Measurements from ENCODE around the gene CCDC192.
"Not testable (repeated sequence)": the region's sequence is repeated elsewhere in the genome, so short reads cannot be mapped to it uniquely, and the experiment has no call there.

Gene CCDC192, protein sequence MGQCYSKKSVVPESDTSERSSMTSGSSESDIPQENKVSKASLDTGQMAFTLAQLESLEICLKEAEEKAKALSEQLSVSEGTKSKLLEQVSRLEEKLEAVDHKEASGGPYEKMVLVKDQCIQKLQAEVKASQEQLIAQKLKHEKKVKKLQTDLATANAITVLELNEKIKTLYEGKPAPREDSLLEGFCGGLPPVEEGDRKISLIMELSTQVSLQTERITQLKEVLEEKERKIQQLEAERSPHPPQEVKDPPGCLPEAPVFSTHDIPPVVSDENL

DNA sequence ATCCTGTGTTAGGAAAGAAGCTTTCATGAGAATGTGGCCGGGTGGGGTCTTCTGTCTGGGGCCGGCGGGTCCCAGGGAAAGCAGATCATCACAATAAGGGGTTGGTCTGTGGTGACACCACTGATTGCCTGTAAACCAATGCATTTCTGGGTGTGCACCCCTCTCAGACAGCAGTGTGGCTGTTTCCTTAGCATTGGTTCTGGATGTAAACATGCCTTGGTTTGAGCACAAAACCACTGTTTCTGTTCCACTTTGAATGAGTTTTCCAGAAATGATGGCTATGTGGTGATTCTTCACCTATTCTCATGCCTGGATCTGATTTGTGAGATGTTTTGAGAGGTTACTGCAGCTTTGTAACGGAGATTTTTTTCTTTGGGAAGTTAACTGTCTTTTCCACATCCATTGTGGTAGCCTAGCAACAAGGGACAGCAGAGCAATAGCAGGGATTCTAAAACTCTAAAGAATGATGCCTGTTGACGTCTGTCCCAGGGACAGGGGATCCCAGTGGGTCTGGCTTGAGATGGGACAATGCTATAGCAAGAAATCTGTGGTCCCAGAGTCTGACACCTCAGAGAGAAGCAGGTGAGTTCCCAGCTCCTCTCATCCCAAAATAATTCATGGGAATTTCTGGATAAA, at the start of gene CCDC192:
Gene CCDC192 (plus strand): TSS at position 466 of the 636 bp plus-strand sequence. CDS start 55 bp downstream, at position 521.
- DNase-seq (ENCODE audit: low read depth in 2 of 2), result no peak

DNA sequence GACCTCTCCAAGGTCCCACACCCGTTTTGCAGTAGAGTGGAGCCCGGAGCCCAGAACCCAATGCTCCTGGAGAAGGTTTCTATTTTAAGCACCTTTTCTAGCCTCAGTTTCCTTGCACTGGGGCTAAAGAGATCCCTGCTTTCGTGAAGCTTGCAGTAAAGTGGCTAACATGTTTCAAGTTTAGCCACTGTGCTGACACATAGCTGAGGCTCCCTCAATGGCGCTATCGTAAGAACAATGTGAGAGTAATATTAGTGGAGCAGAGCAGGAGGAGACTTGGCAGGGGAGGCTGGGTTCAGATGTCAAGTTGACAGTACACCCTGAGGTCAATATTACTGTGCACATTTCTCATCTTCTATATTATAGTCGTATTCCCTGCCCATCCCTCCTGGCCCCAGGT, 46.4 kb upstream of the CCDC192 start:
- DNase-seq (ENCODE audit: low read depth in 2 of 2), result no peak

DNA sequence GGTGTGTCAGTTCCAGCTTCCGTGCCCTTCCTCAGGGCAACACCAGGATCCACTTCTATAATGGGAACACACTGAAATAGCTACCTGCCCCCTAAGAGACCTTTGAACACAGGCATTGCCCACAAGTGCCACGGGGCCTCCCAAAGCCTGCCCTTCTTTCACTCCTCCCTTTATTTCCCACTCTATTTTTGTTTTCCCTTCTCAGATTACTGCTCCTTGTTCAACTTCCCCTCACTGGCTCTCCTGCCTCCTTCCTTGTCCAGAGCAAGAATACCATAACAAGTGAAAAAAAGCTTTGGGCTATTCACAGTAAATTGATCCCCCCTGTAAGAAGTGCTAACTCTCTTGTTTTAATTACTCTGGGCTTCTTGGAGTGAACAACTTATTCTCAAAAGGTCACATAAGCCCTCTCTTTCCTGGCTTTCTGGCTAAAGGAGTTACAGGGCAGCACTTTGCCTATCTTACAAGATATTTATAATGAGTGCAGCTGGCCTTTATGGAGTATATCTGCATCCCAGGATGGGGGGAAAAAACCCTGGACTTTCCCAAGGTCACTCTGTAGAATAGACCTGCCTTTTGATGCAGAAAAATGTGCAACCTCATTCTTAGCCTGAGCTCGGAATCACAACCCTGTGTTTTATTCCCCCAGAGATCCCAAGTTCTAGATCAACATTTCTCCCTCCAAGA, 43.0 kb upstream of the CCDC192 start:
- no peak for DNase-seq (ENCODE audit: low read depth in 2 of 2)

DNA sequence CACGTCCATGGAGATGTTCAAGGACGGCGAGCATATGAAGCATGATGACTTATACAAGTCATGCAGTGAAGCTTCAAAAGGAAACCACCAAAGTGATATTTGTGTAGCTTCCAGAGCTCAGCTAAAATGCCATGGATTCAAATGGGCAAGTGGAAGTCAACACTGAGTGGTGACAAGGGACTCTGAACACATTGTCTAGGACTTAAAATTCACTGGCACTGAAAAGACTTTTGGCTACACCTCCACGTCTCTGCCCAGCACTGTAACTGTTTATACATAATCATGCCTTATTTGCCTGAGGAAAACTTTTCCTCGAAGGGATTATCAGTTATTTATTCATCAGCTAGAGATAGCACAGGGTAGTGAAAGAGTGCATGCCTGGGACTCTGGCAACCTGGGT, 39.1 kb upstream of the CCDC192 start:
- no peak for DNase-seq (ENCODE audit: low read depth in 2 of 2)

DNA sequence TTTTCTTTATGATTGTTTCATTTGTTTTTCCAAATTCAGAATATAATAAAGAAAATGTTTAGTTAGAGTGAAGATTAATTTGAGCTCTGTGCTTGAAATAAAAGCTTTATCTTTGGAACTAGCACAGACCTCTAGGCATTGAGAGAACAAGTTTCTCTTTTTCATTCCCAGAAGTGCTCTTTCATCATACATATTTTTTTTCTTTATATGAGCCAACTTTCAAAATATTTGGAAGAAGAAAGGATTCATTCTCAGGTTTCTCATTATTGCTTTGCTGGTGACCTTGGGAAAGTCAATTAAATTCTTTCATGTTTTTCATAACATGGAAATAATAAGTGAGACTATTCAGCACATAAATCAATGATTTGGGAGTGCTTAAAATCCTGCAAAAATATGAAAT, 37.5 kb upstream of the CCDC192 start:
- DNase-seq (ENCODE audit: low read depth in 2 of 2), result no peak

DNA sequence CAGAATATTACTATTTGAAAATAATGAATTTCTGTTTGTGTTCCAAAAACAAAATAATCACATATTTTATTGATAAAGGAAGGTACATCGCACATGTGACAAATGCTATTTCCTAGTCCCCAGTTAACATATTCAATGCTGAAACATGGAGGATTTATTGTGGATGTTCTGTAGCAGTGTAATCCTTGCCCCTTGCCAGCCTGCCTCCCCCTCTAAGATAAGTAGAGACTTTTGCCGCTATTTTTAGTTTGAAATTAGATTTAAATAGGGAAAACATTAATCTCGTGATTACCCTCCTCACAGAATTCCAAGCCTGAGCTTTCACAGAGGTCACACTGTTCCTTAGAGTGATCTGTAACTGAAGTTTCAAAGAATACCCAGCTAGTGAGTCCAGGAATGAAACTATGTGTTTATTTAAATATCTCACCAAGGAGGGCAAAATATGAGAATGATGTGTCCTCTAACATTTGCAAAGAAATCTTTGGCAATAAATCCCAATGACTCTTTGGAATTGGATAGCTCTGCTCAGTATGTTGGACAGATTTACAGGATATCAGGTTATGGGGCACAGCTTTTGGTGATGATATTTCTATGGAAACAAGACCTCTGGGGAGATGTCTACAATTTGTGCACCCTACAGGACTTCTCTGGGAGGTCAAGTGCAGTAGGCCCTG, 37.0 kb upstream of the CCDC192 start:
- DNase-seq (ENCODE audit: low read depth in 2 of 2), result no peak

DNA sequence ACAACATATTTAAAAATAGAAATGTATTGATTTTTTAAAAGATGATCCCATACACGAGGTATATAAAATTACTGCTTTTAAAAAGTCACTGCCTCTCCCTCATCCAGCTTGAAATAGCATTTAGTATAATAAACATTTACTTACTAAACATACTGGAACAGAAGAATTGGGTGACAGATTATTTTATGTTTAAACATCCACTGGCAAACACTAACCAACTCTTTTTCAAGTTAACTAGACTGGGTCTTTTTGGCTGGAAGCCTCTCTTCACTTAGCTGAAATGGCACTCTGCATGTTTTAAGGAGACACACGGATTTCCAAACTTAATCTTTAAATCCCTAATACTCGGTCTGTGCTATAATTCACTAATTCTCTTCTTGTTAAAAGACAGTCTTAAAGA, 35.3 kb upstream of the CCDC192 start:
- DNase-seq (ENCODE audit: low read depth in 2 of 2), result no peak

DNA sequence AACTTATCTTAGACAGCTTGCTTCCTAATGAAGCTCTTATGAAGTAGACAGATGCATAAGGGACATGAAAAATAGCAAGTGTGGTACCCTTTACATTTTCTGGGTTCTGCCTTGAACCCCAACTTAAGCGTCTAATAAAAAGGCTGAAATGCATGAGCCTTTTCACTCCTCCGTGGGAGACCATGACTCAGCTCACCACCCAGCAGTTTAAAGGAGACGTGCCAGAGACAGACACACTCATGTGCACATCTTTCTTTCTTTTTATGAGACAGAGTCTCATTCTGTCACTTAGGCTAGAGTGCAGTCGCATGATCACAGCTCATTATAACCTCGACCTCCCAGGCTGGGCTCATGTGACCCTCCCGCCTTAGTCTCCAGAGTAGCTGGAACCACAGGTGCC, 32.0 kb upstream of the CCDC192 start:
- DNase-seq (ENCODE audit: low read depth in 2 of 2), result no peak

DNA sequence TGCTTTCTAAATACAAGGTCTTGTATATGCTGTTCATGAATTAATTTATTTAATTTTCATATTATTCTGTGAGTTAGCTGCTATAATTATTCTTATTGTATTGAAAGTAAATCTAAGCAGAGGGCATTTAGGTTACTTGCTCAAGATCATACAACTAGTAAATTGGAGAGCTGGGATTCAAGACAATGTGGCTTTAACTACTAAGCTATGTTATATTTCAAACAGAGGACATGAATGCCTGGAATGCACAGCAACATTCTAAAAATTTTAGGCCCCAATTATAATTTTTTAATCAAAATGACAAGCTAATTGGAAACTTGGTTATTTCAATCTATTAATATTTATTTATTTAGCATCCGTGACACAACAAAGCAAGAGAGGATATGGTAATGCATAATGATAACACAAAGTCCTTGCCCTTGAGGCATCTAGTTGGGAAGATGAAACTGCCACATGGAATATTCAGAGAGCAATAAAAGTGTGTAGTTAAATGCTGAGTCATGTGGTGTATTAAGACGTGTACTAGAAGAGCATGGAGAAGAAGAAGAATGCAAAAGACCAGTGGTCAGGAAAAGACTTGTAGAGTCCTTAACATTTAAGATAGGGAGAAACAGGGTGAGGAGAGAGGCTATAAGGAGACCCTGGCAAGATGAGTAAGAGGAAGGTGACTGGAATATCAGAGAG, 29.9 kb upstream of the CCDC192 start:
- no peak for DNase-seq (ENCODE audit: low read depth in 2 of 2)

DNA sequence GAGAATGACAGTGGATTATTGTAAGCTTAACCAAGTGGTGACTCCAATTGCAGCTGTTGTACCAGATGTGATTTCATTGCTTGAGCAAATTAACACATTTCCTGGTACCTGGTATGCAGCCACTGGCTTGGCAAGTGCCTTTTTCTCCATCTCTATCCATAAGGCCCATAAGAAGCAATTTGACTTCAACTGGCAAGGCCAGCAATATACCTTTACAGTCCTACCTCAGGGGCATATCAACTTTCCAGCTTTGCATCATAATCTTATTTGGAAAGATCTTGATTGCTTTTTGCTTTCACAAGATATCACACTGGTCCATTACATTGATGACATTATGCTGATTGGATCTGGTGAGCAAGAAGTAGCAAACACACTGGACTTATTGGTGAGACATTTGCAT, 26.2 kb upstream of the CCDC192 start:
- not testable (repeated sequence) for DNase-seq (ENCODE audit: low read depth in 2 of 2)

DNA sequence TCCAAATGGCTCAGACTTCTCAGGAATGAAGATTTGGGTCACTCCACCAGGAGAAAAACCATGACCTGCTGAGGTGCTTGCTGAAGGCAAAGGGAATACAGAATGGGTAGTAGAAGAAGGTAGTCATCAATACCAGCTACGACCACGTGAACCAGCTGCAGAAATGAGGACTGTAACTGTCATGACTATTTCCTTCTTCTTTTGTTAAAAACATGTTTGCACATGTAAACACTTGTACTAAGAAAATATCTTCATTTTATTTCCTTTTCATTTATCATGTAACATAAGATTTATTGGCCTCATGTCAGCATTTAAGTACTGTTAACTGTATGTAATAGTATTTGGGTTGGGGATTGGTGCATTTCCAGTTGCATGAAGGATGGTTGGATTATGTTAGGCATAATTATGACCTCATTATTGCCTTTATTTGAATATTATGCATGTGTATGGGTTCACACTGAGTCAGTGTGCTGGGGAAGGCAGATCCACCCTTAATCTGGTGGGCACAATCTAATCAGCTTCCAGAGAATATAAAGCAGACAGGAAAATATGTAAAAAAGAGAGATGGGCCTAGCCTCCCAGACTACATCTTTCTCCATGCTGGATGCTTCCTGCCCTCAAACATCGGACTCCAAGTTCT, 23.4 kb upstream of the CCDC192 start:
- DNase-seq (ENCODE audit: low read depth in 2 of 2), result not testable (repeated sequence)

DNA sequence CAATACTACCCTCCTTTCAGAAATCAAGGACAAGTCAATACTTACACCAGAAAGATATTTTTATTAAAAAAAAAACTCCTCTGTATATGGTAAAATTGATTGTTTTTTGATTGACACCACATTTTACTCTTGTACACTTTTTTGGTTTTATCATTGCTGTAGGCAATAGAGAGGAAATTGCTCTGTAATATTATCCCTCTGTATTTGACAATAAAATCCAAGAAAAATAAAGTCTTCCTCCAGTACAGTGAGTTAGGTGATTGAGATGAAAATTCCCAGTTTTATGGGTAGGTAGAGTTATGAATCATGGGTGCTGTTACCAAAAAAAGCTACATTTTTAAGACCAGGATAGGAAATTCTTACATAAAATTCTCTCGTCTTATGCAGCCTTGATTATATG, 22.6 kb upstream of the CCDC192 start:
- no peak for DNase-seq (ENCODE audit: low read depth in 2 of 2)

DNA sequence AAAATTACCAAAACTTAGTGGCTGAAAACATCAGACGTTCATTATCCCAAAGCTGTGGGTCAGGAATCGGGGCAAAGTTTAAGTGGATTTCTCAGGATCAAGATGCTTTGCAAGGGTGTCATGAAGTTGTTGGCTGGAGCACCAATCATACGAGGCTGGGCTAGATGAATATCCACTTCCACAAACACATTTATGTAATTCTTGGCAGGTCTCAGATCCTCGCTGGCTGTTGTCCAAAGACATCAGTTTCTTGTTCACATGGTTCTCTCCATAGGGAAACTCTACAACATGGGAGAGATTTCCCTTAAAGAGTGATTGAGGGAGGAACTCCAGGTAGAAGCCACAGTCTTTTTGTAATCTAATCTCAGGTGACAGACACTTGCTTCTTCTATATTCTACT, 20.2 kb upstream of the CCDC192 start:
- DNase-seq (ENCODE audit: low read depth in 2 of 2), result no peak

DNA sequence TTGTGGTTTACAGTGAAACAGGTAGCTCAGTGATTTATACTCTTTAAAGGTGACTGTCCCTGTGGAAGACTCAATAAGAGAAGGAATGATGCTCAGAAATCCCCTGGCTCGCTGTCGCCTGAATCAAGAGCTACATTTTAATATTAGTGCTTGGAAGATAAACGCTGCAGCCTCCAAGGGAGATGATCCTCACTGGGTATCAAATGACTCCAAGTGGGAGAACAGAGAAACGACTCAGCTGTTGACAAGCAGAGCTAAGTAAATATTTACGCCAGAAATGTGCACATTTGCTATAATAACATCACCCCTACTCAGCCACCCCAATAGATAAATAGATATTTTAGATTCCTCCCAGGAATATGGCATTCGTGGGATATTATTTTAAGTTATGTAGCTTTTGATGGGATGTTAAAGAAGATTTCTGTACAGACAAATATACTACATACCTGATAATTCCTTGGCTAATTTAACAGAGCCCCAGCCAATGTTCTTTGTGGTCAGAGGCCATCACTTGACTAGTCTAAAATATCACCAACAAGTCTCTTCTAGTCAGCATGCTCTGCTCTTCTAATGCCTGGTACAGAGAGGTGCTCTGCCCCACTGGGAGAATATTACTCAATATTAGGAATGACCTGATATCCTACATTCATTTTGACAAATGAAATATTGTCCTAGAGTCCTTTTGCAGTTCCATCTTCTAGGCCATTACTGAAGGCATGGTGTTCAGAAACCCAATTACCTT, 18.3 kb upstream of the CCDC192 start:
- no peak for DNase-seq (ENCODE audit: low read depth in 2 of 2)

DNA sequence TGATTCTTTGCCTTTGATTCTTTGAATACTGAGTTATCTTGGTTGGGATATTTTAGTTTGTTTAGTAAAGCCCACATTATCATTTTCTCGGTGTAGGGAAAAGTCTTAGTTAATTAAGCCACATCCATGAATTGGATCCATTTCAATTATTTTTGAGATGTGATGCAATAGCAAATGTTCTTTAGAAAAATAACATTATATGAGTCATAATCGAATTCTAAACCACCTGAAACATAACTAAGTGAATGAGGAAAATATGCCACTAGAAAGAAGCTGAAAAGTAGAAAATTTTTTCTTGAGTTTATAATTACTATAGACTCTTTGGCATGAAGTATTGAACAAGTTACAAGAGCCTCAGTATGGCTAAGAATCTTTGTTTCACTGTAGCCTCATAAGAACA, 17.5 kb upstream of the CCDC192 start:
- DNase-seq (ENCODE audit: low read depth in 2 of 2), result no peak

DNA sequence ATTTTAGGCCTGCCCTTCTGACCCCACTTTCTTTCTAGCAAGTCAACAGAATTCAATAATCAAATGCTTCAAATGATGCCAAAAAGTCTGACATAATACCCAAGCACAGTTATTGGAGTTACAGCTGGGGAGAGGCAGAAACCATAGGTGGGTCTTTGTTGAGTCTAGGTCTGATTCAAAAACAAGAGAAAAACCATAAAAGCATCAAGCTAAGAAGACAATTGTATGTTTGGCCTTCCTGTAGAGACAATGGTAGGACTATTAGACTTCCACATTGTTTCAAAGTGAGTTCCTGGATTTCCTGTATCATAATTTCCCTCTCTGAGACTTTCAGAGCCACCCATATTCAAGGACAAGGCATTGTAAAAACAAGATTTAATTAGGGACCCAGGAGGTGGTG, 16.8 kb upstream of the CCDC192 start:
- no peak for DNase-seq (ENCODE audit: low read depth in 2 of 2)

DNA sequence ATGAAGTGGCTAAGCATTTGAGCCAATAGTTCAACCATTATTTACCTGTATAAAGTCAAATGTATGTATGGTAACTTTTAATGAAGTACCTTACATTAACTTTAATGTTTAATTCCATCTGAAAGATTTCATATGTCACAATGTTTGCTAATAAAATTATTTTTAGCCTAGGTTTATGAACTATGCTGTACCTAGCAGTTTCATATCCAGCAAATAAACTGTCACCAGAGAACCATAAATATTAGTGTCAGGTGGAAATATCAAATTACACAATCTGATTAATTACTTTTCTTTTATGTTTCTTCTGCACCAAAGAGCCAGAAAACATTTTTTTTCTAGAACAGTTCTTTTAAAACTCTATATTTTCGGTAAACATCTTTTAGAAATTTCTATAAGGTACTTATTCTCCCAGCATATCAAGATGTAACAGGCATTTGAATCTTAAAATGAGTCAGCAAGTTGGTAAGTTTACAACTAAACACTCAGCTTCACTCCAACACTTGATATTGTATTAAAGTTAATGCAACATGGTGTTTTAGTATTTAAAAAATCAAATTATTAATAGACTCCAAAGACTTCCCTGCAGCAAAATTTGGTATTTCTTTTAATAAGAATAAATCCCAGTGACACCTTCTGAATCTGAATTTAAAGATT, 8.5 kb upstream of the CCDC192 start:
- no peak for DNase-seq (ENCODE audit: low read depth in 2 of 2)

DNA sequence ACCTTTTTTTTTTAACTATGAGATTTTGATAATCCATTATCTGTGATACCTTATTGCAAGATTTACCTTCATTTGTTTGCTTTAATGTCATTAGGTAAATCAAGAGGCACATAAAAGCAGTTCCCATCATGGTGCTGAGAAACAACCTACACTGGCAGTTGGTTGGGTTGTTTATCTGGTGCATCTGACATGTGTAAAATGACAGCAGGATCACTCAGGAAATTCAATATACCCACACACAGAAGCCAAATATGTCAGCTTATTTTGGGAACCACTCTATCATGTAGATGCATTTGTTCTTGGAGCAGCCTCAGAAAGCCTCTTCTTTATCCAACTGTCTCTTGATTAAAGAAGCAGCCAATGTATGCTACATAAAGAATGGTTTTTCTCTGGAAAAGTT, 7.8 kb upstream of the CCDC192 start:
- DNase-seq (ENCODE audit: low read depth in 2 of 2), result no peak

DNA sequence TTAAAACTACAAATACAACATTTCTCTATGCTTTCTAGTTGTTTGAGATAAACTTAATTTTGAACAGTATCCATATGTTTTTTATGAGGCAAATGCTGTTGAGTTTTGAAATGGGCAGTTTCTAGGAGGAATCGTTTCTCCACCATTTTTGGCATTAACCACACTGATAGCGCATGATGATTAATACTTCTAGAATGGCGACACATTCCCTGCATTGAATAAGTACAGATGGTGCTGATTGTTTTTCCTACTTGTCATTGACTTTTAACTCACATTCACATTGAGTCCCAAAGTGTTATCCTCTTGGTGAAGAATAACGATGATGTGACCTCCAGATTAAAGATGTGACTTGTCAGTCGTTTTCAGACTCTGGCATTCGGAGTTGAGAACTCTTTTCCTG, 6.5 kb upstream of the CCDC192 start:
- DNase-seq (ENCODE audit: low read depth in 2 of 2), result no peak

DNA sequence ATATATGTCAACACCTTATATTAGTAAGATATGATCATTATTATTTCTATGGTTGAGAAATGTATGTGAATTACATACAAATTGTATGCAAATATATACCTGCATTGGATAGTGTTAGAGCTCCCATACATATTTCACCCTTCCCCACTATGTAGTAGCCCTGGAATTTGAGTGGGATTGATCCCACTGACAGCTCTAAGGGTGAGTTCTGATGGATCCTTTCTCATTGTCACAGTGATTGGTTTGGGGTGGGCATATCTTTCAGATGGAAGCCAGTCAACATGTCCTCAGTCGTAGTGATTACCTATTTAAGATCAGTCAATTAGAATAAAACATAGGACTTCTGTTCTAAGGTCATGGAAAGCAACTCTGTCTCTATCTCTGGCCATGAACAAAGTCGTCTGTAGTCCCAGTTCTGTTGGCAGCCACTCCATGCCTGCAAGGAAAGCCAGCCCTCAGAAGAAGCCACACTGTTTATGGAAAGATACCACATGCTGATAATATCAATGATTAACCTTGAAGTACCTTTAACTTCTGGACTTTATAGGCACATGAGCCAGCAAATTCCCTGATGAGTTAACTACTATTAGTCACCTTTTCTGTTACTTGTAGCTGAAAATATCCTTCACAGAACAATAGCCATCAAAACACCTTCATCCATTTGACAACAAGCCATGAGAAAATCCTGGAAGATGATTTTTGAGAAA, 5.1 kb upstream of the CCDC192 start:
- DNase-seq (ENCODE audit: low read depth in 2 of 2), result no peak
